Ovary (tissue), 9 donors: ENCODE results near the gene UNC5CL. TPM values are rescaled to one million over a fixed set of nuclear protein-coding genes. Genes with fewer than 3 reads are reported as not detected.

Experiments used
- DNase-seq, 5 donors: peaks; one replicate each; pipeline ENCODE4 v3.0.0-alpha.2; 2019 to 2020
- H3K27ac ChIP-seq, 2 donors: fragments of 200-600 bp; one replicate each; pipeline versions ENCODE4 v1.5.1 to v1.8.0; 2019 to 2022
- H3K27me3 ChIP-seq: fragments of 200-600 bp; one replicate; pipeline ENCODE4 v1.8.0; 2022
- H3K36me3 ChIP-seq: fragments of 200-600 bp; sonication (generic); one replicate; pipeline ENCODE4 v1.5.1; 2019
- H3K4me1 ChIP-seq: one replicate; pipeline ENCODE4 v1.8.1; 2013; ENCODE audit warnings: mild to moderate bottlenecking, moderate library complexity; ENCODE audit not compliant: insufficient read depth
- H3K4me3 ChIP-seq: fragments of 200-600 bp; sonication (generic); one replicate; pipeline ENCODE4 v1.5.1; 2017
- H3K9me3 ChIP-seq, 2 donors: fragments of 200-600 bp in 1 of 2; sonication (generic) in 1 of 2; one replicate each; pipeline versions ENCODE4 v1.5.1 to v1.8.1; 2013 to 2019; ENCODE audit warnings: mild to moderate bottlenecking in 1 of 2, moderate library complexity in 1 of 2
- CTCF ChIP-seq, 3 donors: fragments of 450-650 bp in 2 of 3; fragments of 200-600 bp in 1 of 3; IDR thresholded peaks; one replicate each; pipeline versions ENCODE4 v1.5.1 to v1.8.0; 2016 to 2022; ENCODE audit warnings: antibody characterized with exemption in 3 of 3, mild to moderate bottlenecking in 1 of 3
- EP300 ChIP-seq: sonication (generic); formaldehyde crosslinking; IDR thresholded peaks from one replicate; pipeline ENCODE4 v1.6.1; 2017; ENCODE audit warnings: antibody characterized with exemption
- POLR2A ChIP-seq: fragments of 450-650 bp; IDR thresholded peaks from one replicate; pipeline ENCODE4 v1.6.1; 2017; ENCODE audit warnings: antibody characterized with exemption, mild to moderate bottlenecking, moderate library complexity
- WGBS, 3 donors: extraction: QIAGEN DNeasy Blood & Tissue Kit in 1 of 3; methylation state at CpG; one replicate each; pipeline versions ENCODE4 v1.1.5 to v1.1.7; 2013 to 2017; 5-methylcytosine and 5-hydroxymethylcytosine counted together
- intact Hi-C, 4 donors: fragments of 100-400 bp; cut with DNase I; formaldehyde crosslinking; loops; one replicate each; pipeline versions ENCODE4 v1.11.0 to v1.15.1; 2022 to 2023
- polyA plus RNA-seq, 2 donors: library from polyadenylated mRNA; stranded (reverse); fragments of 200-250 nt in 1 of 2; fragments of 350-450 nt in 1 of 2; fragmentation: Illumina TruSeq in 1 of 2; extraction: RNeasy Lipid Tissue Mini Kit (QIAGEN cat#74804) in 1 of 2; gene quantifications; one replicate each; pipeline ENCODE4 v1.2.3, GENCODE V29; 2013 to 2014
- total RNA-seq, 7 donors: library from RNA; depleted of rRNA in 2 of 7; stranded (reverse); fragments of >200 nt in 2 of 7; fragmentation: NEBNext Ultra II Directional in 3 of 7; extraction: Animal tissue kit (Norgen Biotek cat#: 25700) in 3 of 7; gene quantifications; one replicate each; pipeline versions ENCODE4 v1.1.0 to v1.2.4, GENCODE V29; 2016 to 2023
- donor health status: DM: no; HTN: no; CAD: no; lungs with moderate emphysema.
- donor health status: DM: no; HTN: no; CAD: no.
- donor health status: Bipolar disorder and iron deficiency.
- donor health status: DM: yes; HTN: yes; CAD: no.
- donor health status: DM: no; HTN: no; CAD: no.
- donor health status: DM: yes; HTN: yes; CAD: no.

Gene UNC5CL
- total and polyA plus RNA-seq, 9 donors: 0.60 to 2.1 (median 0.86) TPM

GRCh38 chr6:40977085-40977484 is 61.9 kb downstream of the UNC5CL start:
- Histone ChIP-seq H3K9me3 (no peaks in the 10 kb centered on the region), H3K36me3 (no peaks in the 10 kb centered on the region), H3K4me3 (no peak overlapping the region), H3K27me3 (no peaks in the 10 kb centered on the region), H3K4me1 (peaks cover 1% of the 10 kb centered on the region), H3K27ac (no peak overlapping the region)
- TF ChIP-seq EP300: no peak
- no peak for TF ChIP-seq POLR2A
- no peak for TF ChIP-seq CTCF (IDR thresholded peaks at IDR 0.05)
- DNase-seq: no peak
- intact Hi-C loops: no loop called here
- WGBS, 3 donors: 91 to 96% (median 92%) methylated on average over 4 of the region's 4 CpGs

Other genes starting within 250 kb of the UNC5CL start
- not detected for gene TSPO2, start 3.2 kb upstream of the UNC5CL start, total RNA-seq
- gene TSPO2, start 3.2 kb upstream of the UNC5CL start, polyA plus RNA-seq: not detected
- gene APOBEC2, start 14.0 kb upstream of the UNC5CL start, total RNA-seq: not detected
- under 1 TPM in 1 of 2 donors, not detected in 1; 0.06 TPM for gene APOBEC2, start 14.0 kb upstream of the UNC5CL start, polyA plus RNA-seq
- gene OARD1, start 33.1 kb upstream of the UNC5CL start, total RNA-seq: 10 to 100 TPM; 10.6 to 26.9 (median 19.7) TPM
- 10 to 100 TPM; 33.4 to 34.5 TPM for gene OARD1, start 33.1 kb upstream of the UNC5CL start, polyA plus RNA-seq
- gene NFYA, start 33.8 kb upstream of the UNC5CL start, total RNA-seq: 10 to 100 TPM in 6 of 7 donors, 1 to 10 TPM in 1; 7.6 to 33.3 (median 20.9) TPM
- 10 to 100 TPM; 14.2 to 20.7 TPM for gene NFYA, start 33.8 kb upstream of the UNC5CL start, polyA plus RNA-seq
- 1 to 10 TPM in 1 of 7 donors, under 1 TPM in 1, not detected in 5; 0.31 to 3.8 TPM for gene TREML1, start 115.1 kb upstream of the UNC5CL start, total RNA-seq
- under 1 TPM; 0.16 to 0.45 TPM for gene TREML1, start 115.1 kb upstream of the UNC5CL start, polyA plus RNA-seq
- gene TREM2, start 123.9 kb upstream of the UNC5CL start, total RNA-seq: 10 to 100 TPM in 1 of 7 donors, 1 to 10 TPM in 6; 2.6 to 12.4 (median 4.4) TPM
- gene TREM2, start 123.9 kb upstream of the UNC5CL start, polyA plus RNA-seq: 1 to 10 TPM; 3.9 to 4.1 TPM
- gene TREML2, start 161.9 kb upstream of the UNC5CL start, total RNA-seq: under 1 TPM in 1 of 7 donors, not detected in 6; 0.10 TPM
- under 1 TPM in 1 of 2 donors, not detected in 1; 0.08 TPM for gene TREML2, start 161.9 kb upstream of the UNC5CL start, polyA plus RNA-seq
- gene TREML4, start 189.1 kb upstream of the UNC5CL start, total RNA-seq: not detected
- not detected for gene TREML4, start 189.1 kb upstream of the UNC5CL start, polyA plus RNA-seq
- gene TREM1, start 247.5 kb upstream of the UNC5CL start, total RNA-seq: 1 to 10 TPM in 3 of 7 donors, under 1 TPM in 4; 0.34 to 2.9 (median 0.87) TPM
- 1 to 10 TPM in 1 of 2 donors, under 1 TPM in 1; 0.36 to 2.4 TPM for gene TREM1, start 247.5 kb upstream of the UNC5CL start, polyA plus RNA-seq